Stomach (tissue), 4 donors: Measurements from ENCODE around the gene TTLL11.

Experiments used
- CTCF ChIP-seq, 7 experiments: fragments of 450-650 bp in 4 of 7; fragments of 200-600 bp in 3 of 7; sonication (generic) in 3 of 7; IDR thresholded peaks; one replicate each; pipeline ENCODE4 v1.5.1; 2016 to 2019; ENCODE audit warnings: antibody characterized with exemption in 7 of 7, control low read depth in 2 of 7, mild to moderate bottlenecking in 1 of 7
- EP300 ChIP-seq: sonication (generic); formaldehyde crosslinking; IDR thresholded peaks from one replicate; pipeline ENCODE4 v1.6.1; 2017; ENCODE audit warnings: antibody characterized with exemption
- POLR2A ChIP-seq, 4 donors: fragments of 450-650 bp; IDR thresholded peaks; one replicate each; pipeline ENCODE4 v1.6.1; 2016; ENCODE audit warnings: antibody characterized with exemption in 4 of 4, control low read depth in 2 of 4, mild to moderate bottlenecking in 1 of 4, moderate library complexity in 1 of 4
- POLR2AphosphoS5 ChIP-seq, 3 donors: sonication (generic); formaldehyde crosslinking; IDR thresholded peaks; one replicate each; pipeline ENCODE4 v1.6.1; 2016; ENCODE audit warnings: antibody characterized with exemption in 3 of 3

GRCh38 chr9:121912812-121913627 is 180.1 kb downstream of the TTLL11 start:
- TF ChIP-seq CTCF (IDR thresholded peaks at IDR 0.05) (no peak), EP300 (no peak), POLR2A (IDR thresholded peaks at IDR 0.05) (no peak), POLR2AphosphoS5 (IDR thresholded peaks at IDR 0.05) (no peak)
